Neural cell (in vitro differentiated cells): Measurements from ENCODE around the gene SLC6A8. TPM values are rescaled to one million over a fixed set of nuclear protein-coding genes. Genes with fewer than 3 reads are reported as not detected.

Experiments used
- H2AFZ ChIP-seq: fragments of 200-600, 300-800 bp; sonication (generic), shearing (Covaris generic); 2 replicates; pipeline ENCODE4 v1.6.0; 2014; ENCODE audit warnings: low read depth, mild to moderate bottlenecking, antibody characterized with exemption, low read length, moderate library complexity
- H3F3A ChIP-seq: fragments of 200-600 bp; shearing (Covaris generic); 2 replicates; pipeline ENCODE4 v1.6.1; 2016; ENCODE audit warnings: mild to moderate bottlenecking, moderate library complexity, mixed read lengths, antibody characterized with exemption, low read length; ENCODE audit not compliant: insufficient read depth, poor library complexity, severe bottlenecking
- H3K27ac ChIP-seq: fragments of 200-600, 300-800 bp; sonication (generic), shearing (Covaris generic); 2 replicates; pipeline ENCODE4 v1.5.1; 2014; ENCODE audit warnings: mild to moderate bottlenecking, low read length, moderate library complexity
- H3K27me3 ChIP-seq: fragments of 300-800, 200-600 bp; sonication (generic), shearing (Covaris generic); 2 replicates; pipeline ENCODE4 v1.6.0; 2014; ENCODE audit warnings: mild to moderate bottlenecking, low read depth, low read length, moderate library complexity; ENCODE audit not compliant: insufficient read depth
- H3K36me3 ChIP-seq: fragments of 300-800, 200-600 bp; sonication (generic), shearing (Covaris generic); 2 replicates; pipeline ENCODE4 v1.5.1; 2014; ENCODE audit warnings: mild to moderate bottlenecking, antibody characterized with exemption, low read length, moderate library complexity; ENCODE audit not compliant: insufficient read depth
- H3K4me2 ChIP-seq: fragments of 300-800, 200-600 bp; sonication (generic), shearing (Covaris generic); 2 replicates; pipeline ENCODE4 v1.6.0; 2014; ENCODE audit warnings: mild to moderate bottlenecking, low read length
- H3K4me3 ChIP-seq: fragments of 300-800, 200-600 bp; sonication (generic), shearing (Covaris generic); 2 replicates; pipeline ENCODE4 v1.5.1; 2014; ENCODE audit warnings: mild to moderate bottlenecking, low read length, moderate library complexity
- H3K79me2 ChIP-seq: fragments of 200-600 bp; shearing (Covaris generic); replicated peaks from 2 replicates; pipeline ENCODE4 v1.6.0; 2014; ENCODE audit warnings: mild to moderate bottlenecking, low read length, moderate library complexity; ENCODE audit not compliant: insufficient read depth
- H3K9ac ChIP-seq: fragments of 300-800, 200-600 bp; sonication (generic), shearing (Covaris generic); 2 replicates; pipeline ENCODE4 v1.6.1; 2016; ENCODE audit warnings: mild to moderate bottlenecking, low read length, mixed read lengths
- H3K9me2 ChIP-seq: fragments of 200-600 bp; shearing (Covaris generic); 2 replicates; pipeline ENCODE4 v1.6.1; 2016; ENCODE audit warnings: mild to moderate bottlenecking, low read length, mixed read lengths; ENCODE audit not compliant: insufficient read depth
- H3K9me3 ChIP-seq: fragments of 200-600, 300-800 bp; sonication (generic), shearing (Covaris generic); 2 replicates; pipeline ENCODE4 v1.6.1; 2016; ENCODE audit warnings: mild to moderate bottlenecking, mixed run types, low read length, moderate library complexity, mixed read lengths
- H4K20me1 ChIP-seq: fragments of 200-600 bp; shearing (Covaris generic); 2 replicates; pipeline ENCODE4 v1.6.1; 2016; ENCODE audit warnings: mild to moderate bottlenecking, mixed run types; ENCODE audit not compliant: insufficient read depth
- EP300 ChIP-seq: fragments of 450-650 bp; conservative IDR thresholded peaks from 2 replicates; pipeline ENCODE4 v1.6.1; 2014; ENCODE audit warnings: antibody characterized with exemption, mild to moderate bottlenecking, moderate library complexity; ENCODE audit not compliant: poor library complexity, severe bottlenecking
- EZH2 ChIP-seq: fragments of 200-600, 300-800 bp; shearing (Covaris generic), sonication (generic); IDR thresholded peaks from 2 replicates; pipeline ENCODE4 v1.6.1; 2014; ENCODE audit warnings: antibody characterized with exemption, low read length, borderline replicate concordance, mild to moderate bottlenecking; ENCODE audit not compliant: insufficient read depth, poor library complexity, severe bottlenecking
- MXI1 ChIP-seq: fragments of 450-650 bp; conservative IDR thresholded peaks from 2 replicates; pipeline ENCODE4 v1.6.1; 2014; ENCODE audit warnings: antibody characterized with exemption, mild to moderate bottlenecking; ENCODE audit not compliant: poor library complexity, severe bottlenecking
- POLR2AphosphoS5 ChIP-seq: IDR thresholded peaks from 2 replicates; pipeline ENCODE4 v1.6.1; 2012
- RAD21 ChIP-seq: fragments of 450-650 bp; conservative IDR thresholded peaks from 2 replicates; pipeline ENCODE4 v1.6.1; 2014; ENCODE audit warnings: antibody characterized with exemption, mild to moderate bottlenecking, moderate library complexity
- SMC3 ChIP-seq: fragments of 450-650 bp; conservative IDR thresholded peaks from 2 replicates; pipeline ENCODE4 v1.6.1; 2014; ENCODE audit warnings: antibody characterized with exemption, mild to moderate bottlenecking, moderate library complexity; ENCODE audit not compliant: poor library complexity
- TAF1 ChIP-seq: IDR thresholded peaks from 2 replicates; pipeline ENCODE4 v1.6.1; 2012; ENCODE audit warnings: low read depth
- polyA plus RNA-seq: library from polyadenylated mRNA; depleted of rRNA; stranded (reverse); fragments of >200 nt; gene quantifications from 2 replicates; pipeline ENCODE4 v1.2.3, GENCODE V29; 2014
- TF ChIP-seq, protein P1 (sequence below): IDR thresholded peaks from 2 replicates; pipeline ENCODE4 v1.6.1; 2012; ENCODE audit warnings: borderline replicate concordance
- TF ChIP-seq, protein P2 (sequence below): fragments of 450-650 bp; IDR thresholded peaks from 2 replicates; pipeline ENCODE4 v1.5.1; 2014; ENCODE audit warnings: antibody characterized with exemption, mild to moderate bottlenecking, moderate library complexity; ENCODE audit not compliant: poor library complexity, severe bottlenecking

The SLC6A8 gene
- polyA plus RNA-seq, 1 donor from 2014 or later, result 36.4 TPM

GRCh38 chrX:153662266-153662665 lies 25.5 kb upstream of the SLC6A8 start:
- Histone ChIP-seq H2AFZ (no peak overlapping the region), H3F3A (no peaks in the 10 kb centered on the region), H4K20me1 (no peaks in the 10 kb centered on the region), H3K79me2 (no peaks in the 10 kb centered on the region), H3K9me3 (no peaks in the 10 kb centered on the region), H3K4me2 (no peak overlapping the region), H3K4me3 (no peak overlapping the region), H3K9ac (no peak overlapping the region), H3K9me2 (no peaks in the 10 kb centered on the region), H3K36me3 (no peaks in the 10 kb centered on the region), H3K27me3 (peaks cover 13% of the 10 kb centered on the region), H3K27ac (no peak overlapping the region)
- no peak for TF ChIP-seq RAD21
- TF ChIP-seq, protein P1, sequence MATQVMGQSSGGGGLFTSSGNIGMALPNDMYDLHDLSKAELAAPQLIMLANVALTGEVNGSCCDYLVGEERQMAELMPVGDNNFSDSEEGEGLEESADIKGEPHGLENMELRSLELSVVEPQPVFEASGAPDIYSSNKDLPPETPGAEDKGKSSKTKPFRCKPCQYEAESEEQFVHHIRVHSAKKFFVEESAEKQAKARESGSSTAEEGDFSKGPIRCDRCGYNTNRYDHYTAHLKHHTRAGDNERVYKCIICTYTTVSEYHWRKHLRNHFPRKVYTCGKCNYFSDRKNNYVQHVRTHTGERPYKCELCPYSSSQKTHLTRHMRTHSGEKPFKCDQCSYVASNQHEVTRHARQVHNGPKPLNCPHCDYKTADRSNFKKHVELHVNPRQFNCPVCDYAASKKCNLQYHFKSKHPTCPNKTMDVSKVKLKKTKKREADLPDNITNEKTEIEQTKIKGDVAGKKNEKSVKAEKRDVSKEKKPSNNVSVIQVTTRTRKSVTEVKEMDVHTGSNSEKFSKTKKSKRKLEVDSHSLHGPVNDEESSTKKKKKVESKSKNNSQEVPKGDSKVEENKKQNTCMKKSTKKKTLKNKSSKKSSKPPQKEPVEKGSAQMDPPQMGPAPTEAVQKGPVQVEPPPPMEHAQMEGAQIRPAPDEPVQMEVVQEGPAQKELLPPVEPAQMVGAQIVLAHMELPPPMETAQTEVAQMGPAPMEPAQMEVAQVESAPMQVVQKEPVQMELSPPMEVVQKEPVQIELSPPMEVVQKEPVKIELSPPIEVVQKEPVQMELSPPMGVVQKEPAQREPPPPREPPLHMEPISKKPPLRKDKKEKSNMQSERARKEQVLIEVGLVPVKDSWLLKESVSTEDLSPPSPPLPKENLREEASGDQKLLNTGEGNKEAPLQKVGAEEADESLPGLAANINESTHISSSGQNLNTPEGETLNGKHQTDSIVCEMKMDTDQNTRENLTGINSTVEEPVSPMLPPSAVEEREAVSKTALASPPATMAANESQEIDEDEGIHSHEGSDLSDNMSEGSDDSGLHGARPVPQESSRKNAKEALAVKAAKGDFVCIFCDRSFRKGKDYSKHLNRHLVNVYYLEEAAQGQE, result no peak
- no peak for TF ChIP-seq EZH2
- TF ChIP-seq SMC3, result no peak
- no peak for TF ChIP-seq MXI1
- no peak for TF ChIP-seq EP300
- TF ChIP-seq, protein P2, sequence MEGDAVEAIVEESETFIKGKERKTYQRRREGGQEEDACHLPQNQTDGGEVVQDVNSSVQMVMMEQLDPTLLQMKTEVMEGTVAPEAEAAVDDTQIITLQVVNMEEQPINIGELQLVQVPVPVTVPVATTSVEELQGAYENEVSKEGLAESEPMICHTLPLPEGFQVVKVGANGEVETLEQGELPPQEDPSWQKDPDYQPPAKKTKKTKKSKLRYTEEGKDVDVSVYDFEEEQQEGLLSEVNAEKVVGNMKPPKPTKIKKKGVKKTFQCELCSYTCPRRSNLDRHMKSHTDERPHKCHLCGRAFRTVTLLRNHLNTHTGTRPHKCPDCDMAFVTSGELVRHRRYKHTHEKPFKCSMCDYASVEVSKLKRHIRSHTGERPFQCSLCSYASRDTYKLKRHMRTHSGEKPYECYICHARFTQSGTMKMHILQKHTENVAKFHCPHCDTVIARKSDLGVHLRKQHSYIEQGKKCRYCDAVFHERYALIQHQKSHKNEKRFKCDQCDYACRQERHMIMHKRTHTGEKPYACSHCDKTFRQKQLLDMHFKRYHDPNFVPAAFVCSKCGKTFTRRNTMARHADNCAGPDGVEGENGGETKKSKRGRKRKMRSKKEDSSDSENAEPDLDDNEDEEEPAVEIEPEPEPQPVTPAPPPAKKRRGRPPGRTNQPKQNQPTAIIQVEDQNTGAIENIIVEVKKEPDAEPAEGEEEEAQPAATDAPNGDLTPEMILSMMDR, result no peak
- TF ChIP-seq TAF1, result no peak
- no peak for TF ChIP-seq POLR2AphosphoS5

- Histone ChIP-seq H3K27ac (no peak overlapping the region), H3F3A (no peaks in the 10 kb centered on the region), H3K4me2 (no peak overlapping the region), H3K9me2 (no peaks in the 10 kb centered on the region), H2AFZ (no peak overlapping the region), H3K9ac (no peak overlapping the region), H3K79me2 (no peaks in the 10 kb centered on the region), H3K36me3 (no peaks in the 10 kb centered on the region), H3K27me3 (peaks cover 13% of the 10 kb centered on the region), H3K4me3 (no peak overlapping the region), H4K20me1 (no peaks in the 10 kb centered on the region), H3K9me3 (no peaks in the 10 kb centered on the region)
- TF ChIP-seq TAF1 (no peak), MXI1 (no peak), SMC3 (no peak), RAD21 (no peak), POLR2AphosphoS5 (no peak), EP300 (no peak), EZH2 (no peak)
- TF ChIP-seq, protein P2, result no peak
- TF ChIP-seq, protein P1, result no peak
These were observed 21.9 kb upstream of the SLC6A8 start for GRCh38 chrX:153665726-153666306.
